Natural killer cell (primary cell): ENCODE measurements around the gene KIF3A. TPM values are rescaled to one million over a fixed set of nuclear protein-coding genes. Genes with fewer than 3 reads are reported as not detected.

Experiments
- ATAC-seq, 3 donors: fragments of 150-1000 bp in 2 of 3; fragments of 200-7000 bp in 1 of 3; cut with Tn5 transposase; 1 replicate in 1 of 3; 2 replicates in 2 of 3; pipeline ENCODE4 v1.10.0; 2021; ENCODE audit warnings: mild to moderate bottlenecking in 2 of 3, moderate library complexity in 2 of 3
- DNase-seq, 2 donors: peaks; one replicate each; pipeline versions ENCODE4 v3.0.0 to v3.0.0-alpha.2; 2013 to 2021; ENCODE audit warnings: mixed read lengths in 1 of 2
- H3K27ac ChIP-seq: one replicate; pipeline ENCODE4 v1.5.1; 2013; ENCODE audit warnings: mild to moderate bottlenecking, low read length
- H3K27me3 ChIP-seq: one replicate; pipeline ENCODE4 v1.6.1; 2013; ENCODE audit warnings: low read length; ENCODE audit not compliant: control insufficient read depth, insufficient read depth
- H3K36me3 ChIP-seq: one replicate; pipeline ENCODE4 v1.6.1; 2013; ENCODE audit warnings: low read length; ENCODE audit not compliant: control insufficient read depth, insufficient read depth
- H3K4me1 ChIP-seq: one replicate; pipeline ENCODE4 v1.6.1; 2013; ENCODE audit warnings: low read length; ENCODE audit not compliant: control insufficient read depth, insufficient read depth
- H3K4me3 ChIP-seq: one replicate; pipeline ENCODE4 v1.5.1; 2013; ENCODE audit warnings: low read length
- H3K9me3 ChIP-seq: one replicate; pipeline ENCODE4 v1.6.1; 2013; ENCODE audit warnings: low read length; ENCODE audit not compliant: control insufficient read depth, insufficient read depth
- H3K27ac Mint-ChIP-seq, 2 donors: one replicate each; pipeline ENCODE4 v1.8.0; 2022; ENCODE audit warnings: mild to moderate bottlenecking in 2 of 2, mixed read lengths in 2 of 2, moderate library complexity in 1 of 2
- H3K27me3 Mint-ChIP-seq, 2 donors: one replicate each; pipeline ENCODE4 v1.8.0; 2022; ENCODE audit warnings: low read depth in 2 of 2, mixed read lengths in 2 of 2
- H3K36me3 Mint-ChIP-seq: one replicate; pipeline ENCODE4 v1.8.0; 2022; ENCODE audit warnings: mixed read lengths
- H3K4me1 Mint-ChIP-seq, 2 donors: one replicate each; pipeline ENCODE4 v1.8.0; 2022; ENCODE audit warnings: mixed read lengths in 2 of 2
- H3K4me3 Mint-ChIP-seq: one replicate; pipeline ENCODE4 v1.8.0; 2022; ENCODE audit warnings: mild to moderate bottlenecking, moderate library complexity, mixed read lengths
- H3K9me3 Mint-ChIP-seq, 2 donors: one replicate each; pipeline ENCODE4 v1.8.0; 2022; ENCODE audit warnings: mixed read lengths in 2 of 2
- CTCF ChIP-seq: fragments of 200-600 bp; IDR thresholded peaks from one replicate; pipeline ENCODE4 v1.8.0; 2022; ENCODE audit warnings: antibody characterized with exemption
- WGBS: methylation state at CpG from one replicate; pipeline ENCODE4 v1.1.7; 2013; ENCODE audit warnings: missing lambda C conversion rate; ENCODE audit not compliant: insufficient coverage; 5-methylcytosine and 5-hydroxymethylcytosine counted together
- intact Hi-C: fragments of 100-400 bp; cut with micrococcal nuclease; formaldehyde crosslinking; loops from one replicate; pipeline ENCODE4 v1.14.2; 2022
- total RNA-seq, 4 donors: library from RNA; stranded (reverse); fragments of 120-200 nt in 1 of 4; gene quantifications; one replicate each; pipeline versions ENCODE4 v1.2.3 to v1.2.4, GENCODE V29; 2013 to 2022

KIF3A gene
- total RNA-seq, 3 donors from 2014 or later (not counting 1 experiment from before 2014, with no cell fraction given): 13.6 to 19.2 (median 18.6) TPM

- peaks cover 9% of the 10 kb centered on the region for H3K4me1 ChIP-seq
- TF ChIP-seq CTCF: no peak
- Mint-ChIP-seq H3K4me1 (peaks cover 30 to 32% of the 10 kb centered on the region in 2 donors), H3K27ac (no peak overlapping the region), H3K4me3 (no peak overlapping the region), H3K36me3 (no peaks in the 10 kb centered on the region), H3K27me3 (peaks cover 0 to 2% of the 10 kb centered on the region in 2 donors), H3K9me3 (no peaks in the 10 kb centered on the region)
- H3K9me3 ChIP-seq: no peaks in the 10 kb centered on the region
- intact Hi-C loops: no loop called here
- WGBS: 46% methylated on average over 5 of the region's 5 CpGs
- H3K27me3 ChIP-seq: no peaks in the 10 kb centered on the region
- H3K4me3 ChIP-seq: no peak overlapping the region
- ATAC-seq: peak; percentile 40 to 75 (median 61)
- DNase-seq: peak in 1 of 2 donors; percentile 69
- H3K36me3 ChIP-seq: no peaks in the 10 kb centered on the region
- no peak overlapping the region for H3K27ac ChIP-seq
Observed at GRCh38 chr5:132687995-132688394, 49.4 kb downstream of the KIF3A start.

- TF ChIP-seq CTCF: no peak
- peaks cover 9% of the 10 kb centered on the region for H3K4me1 ChIP-seq
- H3K4me3 ChIP-seq: no peak overlapping the region
- Mint-ChIP-seq H3K27ac (no peak overlapping the region), H3K9me3 (no peaks in the 10 kb centered on the region), H3K27me3 (peaks cover 0 to 4% of the 10 kb centered on the region in 2 donors), H3K36me3 (no peaks in the 10 kb centered on the region), H3K4me1 (peaks cover 24% of the 10 kb centered on the region in 2 donors), H3K4me3 (no peak overlapping the region)
- ATAC-seq (no peak), DNase-seq (no peak)
- intact Hi-C loops: no loop called here
- no peaks in the 10 kb centered on the region for H3K9me3 ChIP-seq
- no peak overlapping the region for H3K27ac ChIP-seq
- no peaks in the 10 kb centered on the region for H3K27me3 ChIP-seq
- H3K36me3 ChIP-seq: no peaks in the 10 kb centered on the region
- WGBS: 100% methylated on average over 3 of the region's 3 CpGs
Observed at GRCh38 chr5:132686193-132686592, 51.2 kb downstream of the KIF3A start.

GRCh38 chr5:132684922-132685720, 52.2 kb downstream of the KIF3A start:
- H3K27me3 ChIP-seq: no peaks in the 10 kb centered on the region
- no peak overlapping the region for H3K27ac Mint-ChIP-seq
- no peak overlapping the region for H3K4me3 Mint-ChIP-seq
- 97% methylated on average over 10 of the region's 12 CpGs for WGBS
- H3K9me3 Mint-ChIP-seq: no peaks in the 10 kb centered on the region
- peaks cover 0 to 5% of the 10 kb centered on the region in 2 donors for H3K27me3 Mint-ChIP-seq
- TF ChIP-seq CTCF: no peak
- no peaks in the 10 kb centered on the region for H3K9me3 ChIP-seq
- H3K4me3 ChIP-seq: no peak overlapping the region
- peaks cover 9% of the 10 kb centered on the region for H3K4me1 ChIP-seq
- DNase-seq (no peak), ATAC-seq (no peak)
- H3K36me3 Mint-ChIP-seq: no peaks in the 10 kb centered on the region
- intact Hi-C loops: no loop called here
- H3K4me1 Mint-ChIP-seq: peaks cover 24% of the 10 kb centered on the region in 2 donors
- H3K36me3 ChIP-seq: no peaks in the 10 kb centered on the region
- no peak overlapping the region for H3K27ac ChIP-seq
